Right renal pelvis (tissue), 4 donors: ENCODE data around the gene MAP3K2. TPM values are rescaled to one million over a fixed set of nuclear protein-coding genes. Genes with fewer than 3 reads are reported as not detected.

ENCODE experiments used
- DNase-seq, 4 donors: peaks; one replicate each; pipeline ENCODE4 v3.0.0-alpha.2; 2013; ENCODE audit warnings: low read depth in 4 of 4, low spot score in 3 of 4, missing footprints in 1 of 4
- polyA plus RNA-seq, 4 donors: library from polyadenylated mRNA; unstranded; fragments of 120-200 nt; gene quantifications; one replicate each; pipeline ENCODE4 v1.2.1, GENCODE V29; 2013; ENCODE audit not compliant: insufficient read length in 4 of 4

MAP3K2 gene
- polyA plus RNA-seq, 4 donors, result 23.8 to 29.5 (median 26.8) TPM

DNA sequence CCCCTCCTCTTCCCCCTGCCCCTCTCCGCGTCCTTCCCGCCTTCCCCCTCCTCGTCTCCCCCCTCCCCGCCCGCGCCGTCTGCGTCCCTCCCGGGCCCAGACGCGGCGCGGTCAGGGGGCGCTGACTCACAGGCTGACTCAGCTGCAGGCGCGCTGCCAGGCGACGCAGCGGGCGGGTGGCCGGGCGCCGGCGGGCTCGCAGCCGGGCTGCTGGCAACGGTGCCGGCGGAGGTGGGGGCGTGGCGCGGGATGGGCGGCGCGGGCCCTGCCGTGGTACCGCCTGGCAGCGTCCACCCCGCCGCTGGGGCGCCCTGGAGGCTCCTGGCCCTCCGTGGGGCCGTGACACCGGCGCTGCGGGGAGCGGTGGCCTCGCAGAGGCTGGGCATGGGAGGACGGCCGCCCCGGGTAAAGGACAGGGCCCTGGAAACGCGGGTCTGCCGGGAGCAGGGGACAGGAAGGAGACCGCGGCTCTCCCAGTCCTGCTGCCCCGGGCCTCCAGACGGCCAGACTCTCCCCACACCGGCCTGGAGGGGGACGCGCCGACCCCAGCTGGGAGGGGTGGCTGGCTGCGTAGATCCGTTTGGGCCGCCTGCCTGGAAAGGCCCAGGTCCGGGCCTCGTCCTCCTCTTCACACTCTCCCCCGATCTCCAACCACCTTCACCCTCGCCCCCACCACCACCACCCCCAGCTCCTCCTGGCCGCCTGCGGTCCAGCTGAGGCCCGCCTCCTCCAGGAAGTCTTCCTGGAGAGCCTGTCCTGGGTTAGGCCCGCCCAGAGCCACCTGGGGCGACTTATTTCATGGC is 20.4 kb upstream of the MAP3K2 start:
- DNase-seq, result peak; percentile 75 to 78 (median 77)

DNA sequence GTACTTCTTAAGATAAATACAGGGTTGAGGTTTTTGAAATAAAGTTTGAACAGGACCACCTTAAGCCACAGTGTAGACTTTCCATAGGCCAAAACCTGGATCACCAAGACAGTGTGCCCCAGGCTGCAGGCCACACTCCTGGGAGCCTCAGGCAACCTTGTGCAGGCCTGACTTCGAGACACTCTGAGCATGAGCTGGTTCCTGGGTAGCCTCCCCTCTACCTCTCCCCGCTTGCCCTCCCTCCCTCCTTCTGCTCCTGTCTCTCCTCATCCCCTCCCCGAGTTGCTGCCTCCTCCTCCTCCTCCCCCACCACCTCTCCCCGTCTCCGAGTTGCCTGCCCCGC is 19.9 kb upstream of the MAP3K2 start:
- DNase-seq, result no peak

DNA sequence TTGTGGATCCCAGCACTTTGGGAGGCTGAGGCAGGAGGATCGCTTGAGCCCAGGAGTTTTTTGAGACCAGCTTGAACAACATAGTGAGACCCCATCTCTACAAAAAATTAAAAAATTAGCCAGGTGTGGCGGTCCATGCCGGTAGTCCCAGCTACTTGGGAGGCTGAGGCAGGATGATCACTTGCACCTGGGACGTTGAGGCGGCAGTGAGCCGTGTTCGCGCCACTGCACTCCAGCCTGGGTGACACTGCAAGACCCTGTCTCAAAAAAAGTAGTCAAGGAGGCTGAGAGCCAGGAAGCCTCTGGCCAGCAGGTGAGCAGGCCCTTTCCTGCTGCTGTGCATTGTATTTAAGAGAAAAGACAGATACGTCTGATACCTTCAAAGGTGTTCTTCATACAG is 19.3 kb upstream of the MAP3K2 start:
- no peak for DNase-seq

DNA sequence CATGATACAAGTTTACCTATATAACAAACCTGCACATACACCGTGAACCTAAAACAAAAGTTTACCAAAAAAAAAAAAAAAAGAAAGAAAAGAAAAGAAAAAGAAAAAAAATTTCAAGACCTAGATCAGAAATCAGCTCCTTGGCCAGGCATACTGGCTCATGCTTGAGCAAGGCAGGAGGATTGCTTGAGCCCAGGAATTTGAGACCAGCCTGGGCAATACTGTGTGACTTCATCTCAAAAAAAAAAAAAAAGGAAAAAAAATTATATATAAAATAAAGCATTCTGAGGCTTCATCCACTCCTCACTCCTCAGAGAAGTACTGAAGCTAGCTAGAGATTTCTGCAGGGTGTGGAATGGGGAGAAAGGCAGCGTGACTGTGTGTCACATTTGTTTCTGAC is 18.7 kb upstream of the MAP3K2 start:
- DNase-seq, result no peak

DNA sequence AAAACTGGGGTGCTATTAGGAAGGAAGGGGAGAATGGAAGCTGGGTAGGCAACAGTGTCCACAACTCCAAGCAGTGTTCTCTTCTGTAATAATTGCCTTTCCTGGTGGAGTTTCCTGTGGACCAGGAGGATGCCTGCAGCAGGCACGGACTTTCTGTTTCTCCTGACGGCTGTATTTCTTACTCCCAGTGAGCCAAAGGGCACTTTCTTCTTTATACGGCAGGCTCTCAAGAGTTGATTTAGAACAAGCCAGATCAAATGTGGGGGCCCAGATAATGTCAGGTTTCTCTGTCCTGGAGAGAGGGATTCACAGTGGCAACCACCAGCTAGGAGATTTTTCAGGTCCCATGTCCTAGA is 17.5 kb upstream of the MAP3K2 start:
- no peak for DNase-seq

DNA sequence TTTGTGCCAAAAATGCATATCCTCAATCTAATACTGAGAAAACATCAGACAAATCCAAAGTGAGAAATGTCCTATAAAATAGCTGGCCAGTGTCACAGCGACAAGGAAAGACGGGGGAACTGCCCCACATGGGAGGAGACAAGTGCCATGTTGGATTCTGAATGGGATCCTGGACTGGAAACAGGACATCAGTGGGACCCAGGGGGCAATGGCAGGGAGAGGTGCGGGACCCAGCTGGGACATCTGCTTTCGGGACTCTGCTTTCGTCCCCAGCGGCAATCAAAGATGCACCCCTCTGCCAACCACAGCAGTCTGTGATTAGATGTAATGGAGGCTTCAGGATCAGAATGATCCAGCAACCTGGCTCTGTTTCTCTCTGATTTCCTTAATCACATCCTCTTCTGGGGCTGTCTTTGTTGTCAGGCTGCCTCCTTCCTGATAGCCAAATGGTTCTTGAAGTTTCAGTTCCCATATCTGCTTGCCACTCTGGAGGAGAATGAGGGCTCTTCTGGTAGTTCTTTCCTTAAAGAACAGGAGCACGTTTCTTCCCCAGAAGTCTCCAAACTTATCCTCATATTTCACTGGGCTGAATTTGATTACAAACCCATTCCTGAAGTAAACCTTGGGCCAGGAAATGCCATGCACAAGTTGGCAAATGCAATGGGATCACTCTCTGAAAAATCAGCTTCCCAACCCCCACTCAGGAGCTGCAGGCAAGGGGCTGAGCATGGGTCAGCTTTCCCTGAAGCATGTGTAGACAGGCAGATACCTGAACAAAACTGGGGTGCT is 16.9 kb upstream of the MAP3K2 start:
- no peak for DNase-seq

DNA sequence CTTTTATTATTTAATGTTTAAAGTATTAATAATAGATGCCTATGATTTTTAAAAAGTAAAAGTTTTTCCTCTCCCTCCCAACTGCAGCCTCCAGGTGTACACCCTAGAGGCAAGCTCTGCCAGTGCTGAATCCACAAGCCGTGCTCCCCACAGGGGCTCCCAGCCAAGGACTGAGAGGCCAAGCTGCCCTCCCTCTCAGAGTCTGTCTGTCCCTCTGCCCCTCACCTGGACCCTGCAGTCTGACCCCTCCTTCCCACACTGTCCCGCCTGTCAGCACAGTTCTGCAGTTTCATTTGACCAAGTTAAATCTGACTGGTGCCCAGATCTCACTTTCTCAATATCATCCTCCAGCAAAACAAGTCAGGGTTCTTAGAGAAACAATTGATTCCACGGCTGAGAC is 15.7 kb upstream of the MAP3K2 start:
- DNase-seq, result no peak

DNA sequence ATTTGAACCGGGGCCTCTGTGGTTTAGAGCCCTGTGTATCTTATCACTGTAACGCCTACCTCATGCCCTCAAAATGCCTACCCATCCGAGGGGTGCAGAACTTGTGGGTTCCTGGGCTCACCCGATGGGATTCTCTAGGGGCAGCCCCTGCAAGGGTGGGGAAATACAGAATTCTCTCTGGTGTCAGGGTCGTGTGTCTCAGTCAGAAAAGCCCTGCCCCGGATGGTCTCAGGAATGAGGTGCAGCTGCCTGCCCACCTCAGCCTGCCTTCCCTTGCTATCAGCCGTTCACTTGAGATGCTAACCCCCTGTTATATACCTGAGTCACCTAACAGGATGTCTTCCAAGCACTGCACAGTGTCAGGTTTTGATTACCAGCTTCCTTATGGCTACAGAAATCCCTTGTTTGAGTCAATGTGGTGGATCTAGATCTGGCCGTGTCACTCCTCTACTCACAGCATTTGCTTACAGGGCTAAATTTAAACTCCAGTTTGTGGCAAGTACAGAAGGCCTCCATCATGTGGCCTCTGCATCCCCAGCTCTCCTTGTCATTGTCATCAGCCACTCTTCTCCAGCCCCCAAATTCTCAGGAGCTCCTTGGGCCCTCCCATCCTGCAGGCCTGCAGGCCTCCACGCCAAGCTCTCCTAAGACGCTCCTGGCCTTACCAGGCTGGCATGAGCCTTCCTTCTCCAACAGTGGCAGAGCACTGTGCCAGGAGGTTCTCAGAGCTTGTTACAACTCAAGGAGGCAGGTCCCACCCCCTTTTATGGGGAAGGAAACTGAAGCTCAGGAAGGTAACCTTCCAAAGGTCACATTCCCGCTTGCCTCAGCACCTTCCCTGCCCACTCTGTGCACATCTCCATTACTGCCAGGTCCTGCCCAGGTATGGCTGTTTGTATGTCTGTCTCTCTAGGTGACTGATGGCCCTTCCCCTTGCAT is 14.3 kb upstream of the MAP3K2 start:
- no peak for DNase-seq

DNA sequence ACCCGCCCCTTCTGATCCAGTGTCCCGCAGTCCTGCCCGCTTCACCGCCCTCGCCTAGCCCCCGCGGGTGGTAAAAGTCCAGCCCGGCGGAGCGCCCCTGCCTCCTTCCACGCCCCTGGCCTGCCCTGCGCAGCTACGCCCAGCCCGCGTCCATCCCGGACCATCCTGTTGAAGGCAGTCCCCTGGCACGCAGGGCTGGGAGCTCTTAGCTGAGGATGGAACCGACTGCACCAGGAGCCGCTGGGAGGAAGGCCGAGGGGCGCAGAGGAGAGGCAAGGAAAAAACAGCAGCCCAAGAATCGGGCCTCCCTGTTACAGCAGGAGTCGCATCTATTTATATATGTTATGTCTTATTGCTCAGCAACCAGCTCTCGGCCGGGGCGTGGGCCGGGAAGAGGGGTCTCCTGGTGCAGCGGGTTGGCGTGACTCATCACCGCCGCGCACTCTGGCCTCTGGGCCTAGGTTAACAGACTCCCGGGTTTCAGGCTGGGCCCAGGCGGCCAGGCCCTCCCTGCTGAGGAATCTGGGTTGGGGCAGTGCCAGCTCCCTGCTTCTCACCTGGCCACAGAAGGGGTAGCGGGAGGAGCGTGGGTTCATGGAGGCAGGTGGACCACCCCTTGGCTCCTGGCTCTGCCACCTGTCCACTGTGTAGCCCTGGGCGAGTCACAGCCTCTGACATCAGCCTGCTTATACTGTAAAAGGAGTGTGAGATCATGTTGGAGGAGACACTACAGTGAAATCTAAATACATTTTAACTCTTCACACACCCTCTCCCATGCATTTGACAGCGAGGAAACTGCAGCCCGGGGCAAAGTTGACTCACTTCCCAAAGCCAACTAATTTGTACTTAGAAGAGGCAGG is 13.4 kb upstream of the MAP3K2 start:
- no peak for DNase-seq

DNA sequence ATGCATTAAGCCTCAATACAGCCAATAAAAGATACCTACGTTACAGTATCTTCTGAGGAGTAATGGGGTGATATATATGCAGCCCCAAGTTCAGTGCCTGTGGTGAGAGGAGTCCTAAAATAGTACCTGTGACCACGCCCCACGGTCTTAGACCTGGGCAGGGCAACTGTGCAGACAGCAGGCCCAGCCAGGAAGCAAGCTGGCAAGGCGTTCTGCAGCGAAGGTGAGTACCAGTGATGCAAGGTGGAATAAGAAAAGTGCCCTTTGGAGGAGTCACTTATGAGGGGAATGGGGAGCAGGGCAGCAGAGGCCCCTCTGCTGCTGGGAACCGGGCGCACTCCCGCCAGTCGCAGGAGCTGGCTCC is 12.7 kb upstream of the MAP3K2 start:
- no peak for DNase-seq

DNA sequence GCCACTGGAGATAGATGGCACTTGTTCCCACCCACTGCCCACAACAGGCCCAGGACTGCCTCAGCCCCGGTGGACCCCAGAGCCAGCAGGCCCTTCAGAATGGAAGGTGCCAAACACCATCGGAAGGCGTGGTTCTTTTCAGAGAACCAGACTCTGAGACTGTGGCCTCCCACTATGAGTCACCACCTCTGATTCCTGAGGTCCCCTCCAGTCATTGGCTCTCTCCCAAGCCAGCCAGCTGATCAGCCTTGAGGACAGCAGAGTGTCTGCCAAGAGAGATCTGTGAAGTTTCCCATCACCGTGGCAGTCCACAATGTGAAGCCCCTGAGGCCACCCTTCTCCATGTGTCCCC is 10.4 kb upstream of the MAP3K2 start:
- DNase-seq, result no peak

DNA sequence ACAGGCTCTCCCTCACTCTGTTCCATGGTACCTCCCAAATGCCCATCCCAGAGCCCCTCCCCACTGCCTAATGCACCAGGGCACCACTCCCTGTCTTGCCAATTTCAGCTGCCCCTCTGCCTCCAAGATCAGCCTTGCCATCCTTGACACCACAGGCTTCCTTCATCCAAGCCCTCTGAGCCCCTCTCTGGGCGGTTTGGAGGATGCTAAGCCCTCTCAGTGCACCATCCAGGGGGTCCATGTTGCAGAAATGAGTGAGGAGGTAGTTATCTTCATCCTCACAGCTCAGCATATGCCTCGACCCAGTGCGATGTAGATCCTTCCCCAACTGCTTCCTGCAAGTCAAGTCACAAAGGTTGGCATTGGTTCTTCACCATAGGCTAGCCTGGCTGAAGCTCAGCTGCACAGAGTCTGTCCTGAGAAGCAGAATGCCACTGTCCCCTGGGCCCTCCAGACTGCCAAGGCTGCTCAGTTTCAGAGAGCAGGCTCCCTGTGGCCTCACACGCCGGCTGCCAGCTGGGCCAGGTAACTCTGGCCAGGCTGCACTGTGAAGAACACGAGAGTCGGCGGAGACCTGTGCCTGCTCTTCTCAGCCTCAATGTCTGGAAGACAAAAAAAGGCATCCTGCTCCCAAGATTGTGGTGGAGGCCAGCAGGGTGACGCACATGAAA is 9.9 kb upstream of the MAP3K2 start:
- DNase-seq, result no peak

DNA sequence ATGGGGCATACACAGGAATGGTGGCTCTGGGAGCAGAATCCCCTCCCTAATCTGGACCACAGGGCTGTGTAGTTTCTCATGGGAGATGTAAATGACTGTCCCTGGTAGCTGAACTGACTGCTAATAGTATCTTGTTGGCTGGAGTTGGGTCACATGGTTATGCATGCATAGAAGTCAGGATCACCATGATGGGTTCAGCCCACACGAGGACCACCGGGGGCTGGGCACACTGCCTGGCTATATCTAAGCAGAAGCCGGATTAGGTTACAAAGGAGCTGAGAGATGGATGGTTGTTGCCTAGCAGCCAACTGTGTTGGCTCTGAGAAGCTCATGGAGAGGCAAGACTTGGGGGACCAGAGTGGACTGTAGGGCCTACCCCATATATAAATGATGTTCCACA is 6.7 kb upstream of the MAP3K2 start:
- no peak for DNase-seq

DNA sequence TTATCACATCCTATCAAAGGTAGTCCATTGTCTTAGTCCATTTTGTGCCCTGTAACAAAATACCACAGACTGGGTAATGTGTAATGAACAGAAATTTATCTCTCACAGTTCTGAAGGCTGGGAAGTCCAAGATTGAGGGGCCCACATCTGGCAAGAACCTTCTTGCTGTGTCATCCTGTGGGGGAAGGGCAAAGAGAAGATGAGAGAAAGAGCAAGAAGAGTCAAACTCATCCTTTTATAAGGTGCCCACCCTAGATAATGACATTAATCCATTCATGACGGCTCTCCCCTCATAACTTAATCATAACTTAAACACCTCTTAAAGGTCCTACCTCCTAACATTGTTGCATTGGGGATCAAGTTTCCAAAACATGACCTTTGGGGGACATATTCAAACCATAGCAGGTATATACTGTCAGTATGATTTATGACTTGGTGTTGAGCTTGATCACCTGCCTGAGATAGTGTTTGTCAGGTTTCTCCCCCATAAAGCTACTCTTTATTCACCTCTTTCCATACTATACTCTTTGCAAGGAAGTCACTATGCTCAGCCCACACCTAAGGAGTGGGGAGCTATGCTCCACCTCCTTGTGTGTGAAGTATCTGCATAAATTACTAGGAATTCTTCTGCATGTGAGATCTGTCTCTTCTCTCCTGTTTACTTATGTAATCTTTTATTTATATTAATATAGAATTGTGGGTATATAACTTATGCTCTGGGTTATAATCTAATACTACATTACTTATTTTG is 5.2 kb upstream of the MAP3K2 start:
- DNase-seq, result no peak

DNA sequence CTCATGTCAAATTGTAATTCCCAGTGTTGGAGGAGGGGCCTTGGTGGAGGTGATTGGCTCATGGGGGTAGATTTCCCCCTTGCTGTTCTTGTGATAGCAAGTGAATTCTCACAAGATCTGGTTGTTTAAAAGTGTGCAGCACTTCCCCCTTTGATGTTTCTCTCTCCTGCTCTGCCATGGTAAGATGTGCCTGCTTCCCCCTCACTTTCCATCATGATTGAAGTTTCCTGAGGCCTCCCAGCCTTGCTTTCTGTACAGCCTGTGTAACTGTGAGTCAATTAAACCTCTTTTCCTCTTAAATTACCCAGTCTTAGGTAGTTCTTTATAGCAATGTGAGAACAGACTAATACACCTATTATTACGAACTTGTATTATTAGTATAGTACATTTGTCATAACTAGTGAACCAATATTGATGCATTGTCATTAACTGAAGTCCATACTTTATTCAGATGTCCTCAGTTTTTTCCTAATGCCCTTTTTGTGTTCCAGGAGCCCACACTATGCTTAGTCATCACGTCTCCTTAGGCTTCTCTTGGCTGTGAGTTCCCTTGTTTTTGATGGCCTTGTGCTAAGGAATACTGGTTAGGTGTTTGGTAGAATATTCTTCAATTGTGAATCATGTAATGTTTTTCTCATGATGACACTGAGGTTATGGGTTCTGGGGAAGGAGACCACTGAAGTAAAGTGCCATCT is 4.5 kb upstream of the MAP3K2 start:
- DNase-seq, result no peak

DNA sequence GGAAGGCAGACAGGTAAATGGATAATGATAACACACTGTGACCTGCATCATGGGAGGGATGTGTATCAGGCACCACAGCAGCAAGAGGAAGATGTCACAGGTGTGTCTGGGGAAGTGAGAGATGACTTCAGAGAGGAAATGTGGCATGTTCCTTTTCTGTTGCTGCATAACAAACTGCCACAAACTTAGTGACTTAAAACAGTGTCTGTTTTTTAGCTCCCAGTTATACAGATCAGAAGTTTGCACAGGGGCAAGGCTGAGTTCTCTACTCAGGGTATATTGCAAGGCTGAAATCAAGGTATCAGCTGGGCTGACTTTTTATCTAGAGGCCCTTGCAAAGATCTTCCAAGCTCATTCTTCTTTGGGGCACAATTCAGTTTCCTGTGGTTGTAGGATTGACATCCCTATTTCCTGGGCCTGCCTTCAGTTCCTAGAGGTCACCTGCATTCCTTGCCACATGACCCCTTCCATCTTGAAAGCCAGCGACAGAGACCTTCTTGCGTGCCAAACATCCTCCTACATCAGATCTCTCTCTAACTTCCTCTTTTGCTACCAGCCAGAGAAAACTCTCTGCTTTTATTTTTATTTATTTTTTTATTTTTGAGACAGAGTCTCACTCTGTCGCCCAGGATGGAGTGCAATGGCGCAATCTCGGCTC is 2.1 kb upstream of the MAP3K2 start:
- DNase-seq, result no peak

DNA sequence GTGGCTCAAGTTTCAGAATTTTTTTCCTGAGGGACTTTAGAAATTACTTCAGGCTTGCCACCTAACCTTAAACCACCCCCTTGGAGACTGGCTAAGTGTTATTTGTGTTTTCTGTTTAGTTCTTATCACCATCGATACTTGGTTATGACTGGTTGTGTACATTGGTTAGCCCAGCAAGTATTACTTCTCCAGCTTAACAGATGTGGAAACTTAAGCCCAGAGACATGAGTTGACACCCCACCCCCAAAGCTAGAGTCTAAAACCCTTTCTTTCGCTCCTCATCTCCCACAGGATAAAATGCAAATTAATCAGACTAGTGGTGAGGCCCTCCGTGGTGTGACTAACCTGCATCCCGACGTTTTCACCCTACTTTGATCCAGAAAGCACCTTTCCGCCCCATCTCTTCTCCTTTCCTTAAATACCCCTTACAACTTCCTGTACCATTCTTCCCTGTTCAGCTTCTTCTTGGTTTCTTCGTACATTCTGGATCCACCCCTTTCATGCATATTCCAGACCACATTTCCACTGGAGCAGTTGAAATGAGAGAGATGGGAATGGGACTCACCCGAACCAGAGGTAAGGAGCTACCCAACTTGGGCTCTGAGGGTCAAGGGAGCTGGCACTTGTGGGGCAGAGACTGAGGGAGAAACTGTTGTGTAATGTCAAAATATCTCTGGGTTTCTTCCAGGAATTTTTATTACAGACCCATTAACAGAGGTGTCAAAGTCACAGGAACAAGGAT is 819 bp upstream of the MAP3K2 start:
- DNase-seq, result no peak
